Measurements from ENCODE around the gene NDE1. TPM values are rescaled to one million over a fixed set of nuclear protein-coding genes. Genes with fewer than 3 reads are reported as not detected.

The NDE1 gene
- total and polyA plus RNA-seq, 2 donors (not counting 3 experiments of a cell fraction or from before 2014, with no cell fraction given) = 28.0 to 90.2 TPM

DNA sequence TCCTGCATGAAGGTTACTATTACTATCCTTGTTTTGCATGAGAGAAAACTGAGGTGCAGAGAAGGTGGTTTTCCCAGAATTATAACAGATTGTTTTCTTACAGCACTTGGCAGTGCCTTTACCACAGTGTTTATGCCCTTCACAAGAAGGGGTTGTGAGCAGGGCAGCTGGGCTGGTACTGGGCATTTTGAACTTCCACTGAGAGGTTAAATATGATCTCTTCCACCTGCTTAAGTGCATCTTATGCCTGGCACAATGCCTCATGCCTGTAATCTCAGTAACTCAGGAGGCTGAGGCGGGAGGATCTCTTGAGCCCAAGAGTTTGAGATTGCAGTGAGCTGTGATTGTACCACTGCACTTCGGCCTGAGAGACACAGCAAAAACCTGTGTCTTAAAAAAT lies 36.2 kb downstream of the NDE1 start:
- Histone ChIP-seq H3K9me1 (replicated peaks; ENCODE audit: control insufficient read depth, extremely low read depth, insufficient read depth, low read length) (no peaks in the 10 kb centered on the region), H3K36me3 (ENCODE audit: control insufficient read depth in 2 of 2, extremely low read depth in 1 of 2, insufficient read depth in 2 of 2, low read length in 2 of 2) (peaks cover 12 to 22% of the 10 kb centered on the region in 2 experiments), H3K4me1 (ENCODE audit: control insufficient read depth, extremely low read depth, insufficient read depth, low read length) (peaks cover 5% of the 10 kb centered on the region), H3K27ac (ENCODE audit: insufficient read depth, low read depth, low read length) (no peak overlapping the region), H3K4me2 (ENCODE audit: insufficient read depth, low read length) (no peak overlapping the region), H3K9ac (replicated peaks; ENCODE audit: extremely low read depth, insufficient read depth, low read length) (no peak overlapping the region), H2AFZ (ENCODE audit: low read depth, low read length) (no peak overlapping the region), H3K27me3 (ENCODE audit: control insufficient read depth in 2 of 2, insufficient read depth in 2 of 2, low read length in 2 of 2) (no peaks in the 10 kb centered on the region), H3K4me3 (replicated peaks in 1 of 3; ENCODE audit: insufficient read depth in 1 of 3, low read depth in 1 of 3, low read length in 3 of 3) (no peak overlapping the region), H4K20me1 (replicated peaks; ENCODE audit: control insufficient read depth, extremely low read depth, insufficient read depth, low read length) (no peaks in the 10 kb centered on the region), H3K79me2 (ENCODE audit: control insufficient read depth, insufficient read depth, low read length) (peaks cover 9% of the 10 kb centered on the region), H3K9me3 (replicated peaks; ENCODE audit: control insufficient read depth, insufficient read depth, low read length) (no peaks in the 10 kb centered on the region)
- DNase-seq (ENCODE audit: low read depth, low spot score) (no peak), FAIRE-seq (no peak)
- intact Hi-C loops (cut with micrococcal nuclease) = no loop called here
- CTCF ChIA-PET = no interaction called here
- POLR2A ChIA-PET = no interaction called here
- TF ChIP-seq FOS (IDR thresholded peaks at IDR 0.05; ENCODE audit: borderline replicate concordance, insufficient read depth, low read length) = no peak
- dilution Hi-C loops (cut with MboI; ENCODE audit: extremely low pct_ligation_motif_present, low sequenced_read_pairs) = no loop called here
- no TSS peak for BruUV-seq (replicated peaks)

DNA sequence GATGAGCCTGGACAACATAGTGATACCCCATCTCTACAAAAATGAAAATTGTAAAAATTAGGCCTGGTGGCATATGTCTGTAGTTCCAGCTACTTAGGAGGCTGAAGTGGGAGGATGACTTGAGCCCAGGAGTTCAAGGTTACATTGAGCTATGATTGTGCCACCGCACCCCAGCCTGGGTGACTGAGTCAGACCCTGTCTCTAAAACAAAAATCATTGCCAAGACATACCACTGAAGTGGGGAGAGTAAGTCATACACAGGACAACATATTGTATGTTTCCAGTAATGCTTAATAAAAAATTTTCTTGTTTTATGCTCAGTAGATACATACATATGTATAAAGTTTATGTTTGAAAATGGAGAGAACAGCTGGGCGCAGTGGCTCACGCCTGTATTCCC lies 39.2 kb downstream of the NDE1 start:
- no peak overlapping the region for H3K4me2 ChIP-seq (ENCODE audit: insufficient read depth, low read length)
- POLR2A ChIA-PET = no interaction called here
- dilution Hi-C loops (cut with MboI; ENCODE audit: extremely low pct_ligation_motif_present, low sequenced_read_pairs) (no loop called here), intact Hi-C loops (cut with micrococcal nuclease) (no loop called here)
- CTCF ChIA-PET = interaction anchor here (1.0 kb wide), 1 partner anchor 16 kb away, joined by 5 read pairs; no protein-coding TSS in a partner anchor
- no peaks in the 10 kb centered on the region for H3K9me3 ChIP-seq (replicated peaks; ENCODE audit: control insufficient read depth, insufficient read depth, low read length)
- peaks cover 6% of the 10 kb centered on the region for H3K79me2 ChIP-seq (ENCODE audit: control insufficient read depth, insufficient read depth, low read length)
- FAIRE-seq = no peak
- no peaks in the 10 kb centered on the region for H4K20me1 ChIP-seq (replicated peaks; ENCODE audit: control insufficient read depth, extremely low read depth, insufficient read depth, low read length)
- no peak for DNase-seq (ENCODE audit: low read depth, low spot score)
- H3K9me1 ChIP-seq (replicated peaks; ENCODE audit: control insufficient read depth, extremely low read depth, insufficient read depth, low read length) = no peaks in the 10 kb centered on the region
- H3K9ac ChIP-seq (replicated peaks; ENCODE audit: extremely low read depth, insufficient read depth, low read length) = no peak overlapping the region
- no peaks in the 10 kb centered on the region for H3K27me3 ChIP-seq (ENCODE audit: control insufficient read depth in 2 of 2, insufficient read depth in 2 of 2, low read length in 2 of 2)
- TF ChIP-seq EZH2 (IDR thresholded peaks at IDR 0.05; ENCODE audit: borderline replicate concordance, low read depth, low read length, severe bottlenecking) (no peak), FOS (IDR thresholded peaks at IDR 0.05; ENCODE audit: borderline replicate concordance, insufficient read depth, low read length) (no peak)
- TF ChIP-seq, protein P1, sequence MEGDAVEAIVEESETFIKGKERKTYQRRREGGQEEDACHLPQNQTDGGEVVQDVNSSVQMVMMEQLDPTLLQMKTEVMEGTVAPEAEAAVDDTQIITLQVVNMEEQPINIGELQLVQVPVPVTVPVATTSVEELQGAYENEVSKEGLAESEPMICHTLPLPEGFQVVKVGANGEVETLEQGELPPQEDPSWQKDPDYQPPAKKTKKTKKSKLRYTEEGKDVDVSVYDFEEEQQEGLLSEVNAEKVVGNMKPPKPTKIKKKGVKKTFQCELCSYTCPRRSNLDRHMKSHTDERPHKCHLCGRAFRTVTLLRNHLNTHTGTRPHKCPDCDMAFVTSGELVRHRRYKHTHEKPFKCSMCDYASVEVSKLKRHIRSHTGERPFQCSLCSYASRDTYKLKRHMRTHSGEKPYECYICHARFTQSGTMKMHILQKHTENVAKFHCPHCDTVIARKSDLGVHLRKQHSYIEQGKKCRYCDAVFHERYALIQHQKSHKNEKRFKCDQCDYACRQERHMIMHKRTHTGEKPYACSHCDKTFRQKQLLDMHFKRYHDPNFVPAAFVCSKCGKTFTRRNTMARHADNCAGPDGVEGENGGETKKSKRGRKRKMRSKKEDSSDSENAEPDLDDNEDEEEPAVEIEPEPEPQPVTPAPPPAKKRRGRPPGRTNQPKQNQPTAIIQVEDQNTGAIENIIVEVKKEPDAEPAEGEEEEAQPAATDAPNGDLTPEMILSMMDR (IDR thresholded peaks at IDR 0.05; ENCODE audit: extremely low read depth in 1 of 2, insufficient read depth in 1 of 2, low read depth in 1 of 2, low read length in 2 of 2) = no peak
- no peak overlapping the region for H2AFZ ChIP-seq (ENCODE audit: low read depth, low read length)
- no peak overlapping the region for H3K27ac ChIP-seq (ENCODE audit: insufficient read depth, low read depth, low read length)
- H3K4me3 ChIP-seq (replicated peaks in 1 of 3; ENCODE audit: insufficient read depth in 1 of 3, low read depth in 1 of 3, low read length in 3 of 3) = no peak overlapping the region
- H3K36me3 ChIP-seq (ENCODE audit: control insufficient read depth in 2 of 2, extremely low read depth in 1 of 2, insufficient read depth in 2 of 2, low read length in 2 of 2) = peaks cover 24 to 30% of the 10 kb centered on the region in 2 experiments
- no peaks in the 10 kb centered on the region for H3K4me1 ChIP-seq (ENCODE audit: control insufficient read depth, extremely low read depth, insufficient read depth, low read length)
- no TSS peak for BruUV-seq (replicated peaks)

Data from endothelial cell of umbilical vein (primary cell).